Gastrocnemius medialis (tissue), 4 donors: Measurements from ENCODE around the gene KCNMB3.

Experiments
- POLR2A ChIP-seq, 2 donors: fragments of 450-650 bp; IDR thresholded peaks; one replicate each; pipeline ENCODE4 v1.6.1; 2017; ENCODE audit warnings: antibody characterized with exemption in 2 of 2, mild to moderate bottlenecking in 2 of 2, moderate library complexity in 2 of 2
- TF ChIP-seq, protein P1 (sequence below), 5 experiments: fragments of 450-650 bp in 3 of 5; fragments of 200-600 bp in 2 of 5; sonication (generic) in 2 of 5; IDR thresholded peaks in 4 of 5; conservative IDR thresholded peaks in 1 of 5; 1 replicate in 4 of 5; 2 replicates in 1 of 5; pipeline ENCODE4 v1.5.1; 2016 to 2019; ENCODE audit warnings: antibody characterized with exemption in 5 of 5, mild to moderate bottlenecking in 3 of 5, moderate library complexity in 3 of 5

- TF ChIP-seq, protein P1, sequence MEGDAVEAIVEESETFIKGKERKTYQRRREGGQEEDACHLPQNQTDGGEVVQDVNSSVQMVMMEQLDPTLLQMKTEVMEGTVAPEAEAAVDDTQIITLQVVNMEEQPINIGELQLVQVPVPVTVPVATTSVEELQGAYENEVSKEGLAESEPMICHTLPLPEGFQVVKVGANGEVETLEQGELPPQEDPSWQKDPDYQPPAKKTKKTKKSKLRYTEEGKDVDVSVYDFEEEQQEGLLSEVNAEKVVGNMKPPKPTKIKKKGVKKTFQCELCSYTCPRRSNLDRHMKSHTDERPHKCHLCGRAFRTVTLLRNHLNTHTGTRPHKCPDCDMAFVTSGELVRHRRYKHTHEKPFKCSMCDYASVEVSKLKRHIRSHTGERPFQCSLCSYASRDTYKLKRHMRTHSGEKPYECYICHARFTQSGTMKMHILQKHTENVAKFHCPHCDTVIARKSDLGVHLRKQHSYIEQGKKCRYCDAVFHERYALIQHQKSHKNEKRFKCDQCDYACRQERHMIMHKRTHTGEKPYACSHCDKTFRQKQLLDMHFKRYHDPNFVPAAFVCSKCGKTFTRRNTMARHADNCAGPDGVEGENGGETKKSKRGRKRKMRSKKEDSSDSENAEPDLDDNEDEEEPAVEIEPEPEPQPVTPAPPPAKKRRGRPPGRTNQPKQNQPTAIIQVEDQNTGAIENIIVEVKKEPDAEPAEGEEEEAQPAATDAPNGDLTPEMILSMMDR (IDR thresholded peaks at IDR 0.05 in 4 of 5, conservative IDR thresholded peaks at IDR 0.05 in 1 of 5), result no peak
- TF ChIP-seq POLR2A (IDR thresholded peaks at IDR 0.05), result no peak
Observed at GRCh38 chr3:179289295-179289694, 38.4 kb upstream of the KCNMB3 start.
